ENCODE measurements around the gene RHOT2.

Gene RHOT2

GRCh38 chr16:625117-625976 is 42.6 kb upstream of the RHOT2 start:
- Histone ChIP-seq H3K4me3 (no peak overlapping the region), H3K27ac (no peak overlapping the region)
- no peak for TF ChIP-seq CTCF (IDR thresholded peaks at IDR 0.05)
- no peak for DNase-seq (ENCODE audit: low spot score)

- no peak for DNase-seq (ENCODE audit: low spot score)
- H3K27ac ChIP-seq: no peak overlapping the region
- no peak for TF ChIP-seq CTCF (IDR thresholded peaks at IDR 0.05)
- no peak overlapping the region for H3K4me3 ChIP-seq
Measured at GRCh38 chr16:625977-626765, 41.8 kb upstream of the RHOT2 start.

GRCh38 chr16:626787-627453 is 41.0 kb upstream of the RHOT2 start:
- no peak for DNase-seq (ENCODE audit: low spot score)
- Histone ChIP-seq H3K27ac (no peak overlapping the region), H3K4me3 (no peak overlapping the region)
- no peak for TF ChIP-seq CTCF (IDR thresholded peaks at IDR 0.05)

- no peak for TF ChIP-seq CTCF (IDR thresholded peaks at IDR 0.05)
- H3K27ac ChIP-seq: no peak overlapping the region
- DNase-seq (ENCODE audit: low spot score): no peak
- H3K4me3 ChIP-seq: no peak overlapping the region
Measured at GRCh38 chr16:627454-628239, 40.3 kb upstream of the RHOT2 start.

GRCh38 chr16:628321-629061 is 39.4 kb upstream of the RHOT2 start:
- no peak overlapping the region for H3K4me3 ChIP-seq
- no peak overlapping the region for H3K27ac ChIP-seq
- no peak for TF ChIP-seq CTCF (IDR thresholded peaks at IDR 0.05)
- no peak for DNase-seq (ENCODE audit: low spot score)

All from coronary artery (tissue), 2 donors.